GM23338 (cell line): ENCODE measurements around the gene RXFP2. TPM values are rescaled to one million over a fixed set of nuclear protein-coding genes. Genes with fewer than 3 reads are reported as not detected.

Source experiments
- ATAC-seq: fragments of 200-7000 bp; cut with Tn5 transposase; 3 replicates; pipeline ENCODE4 v1.9.1; 2020
- DNase-seq: peaks from one replicate; pipeline ENCODE4 v3.0.0-alpha.2; 2015; ENCODE audit warnings: low spot score
- H2AFZ ChIP-seq: fragments of 200-600 bp; sonication (generic); 2 replicates; pipeline ENCODE4 v1.8.0; 2016; ENCODE audit warnings: antibody characterized with exemption, mild to moderate bottlenecking, moderate library complexity
- H3F3A ChIP-seq: fragments of 200-600 bp; sonication (generic); replicated peaks from 2 replicates; pipeline ENCODE4 v1.8.0; 2017; ENCODE audit warnings: antibody characterized with exemption, mixed run types, low read depth
- H3K27ac ChIP-seq: fragments of 200-600 bp; sonication (generic); 2 replicates; pipeline ENCODE4 v1.6.1; 2016; ENCODE audit warnings: low read depth
- H3K27me3 ChIP-seq: fragments of 200-600 bp; sonication (generic); 2 replicates; pipeline ENCODE4 v1.8.0; 2016; ENCODE audit warnings: mild to moderate bottlenecking, mixed run types, moderate library complexity; ENCODE audit not compliant: insufficient read depth
- H3K36me3 ChIP-seq: fragments of 200-600 bp; sonication (generic); 2 replicates; pipeline ENCODE4 v1.8.0; 2016; ENCODE audit warnings: mild to moderate bottlenecking; ENCODE audit not compliant: insufficient read depth
- H3K4me1 ChIP-seq: fragments of 200-600 bp; sonication (generic); 2 replicates; pipeline ENCODE4 v1.8.0; 2016; ENCODE audit warnings: mild to moderate bottlenecking, moderate library complexity; ENCODE audit not compliant: insufficient read depth
- H3K4me2 ChIP-seq: fragments of 200-600 bp; sonication (generic); 2 replicates; pipeline ENCODE4 v1.7.1; 2017; ENCODE audit warnings: mixed run types
- H3K4me3 ChIP-seq: fragments of 200-600 bp; sonication (generic); 2 replicates; pipeline ENCODE4 v1.6.1; 2016; ENCODE audit warnings: mixed run types
- H3K79me2 ChIP-seq: fragments of 200-600 bp; sonication (generic); replicated peaks from 2 replicates; pipeline ENCODE4 v1.8.0; 2017; ENCODE audit warnings: mild to moderate bottlenecking; ENCODE audit not compliant: insufficient read depth
- H3K9me2 ChIP-seq: fragments of 200-600 bp; sonication (generic); 2 replicates; pipeline ENCODE4 v1.8.0; 2017; ENCODE audit not compliant: insufficient read depth
- H4K20me1 ChIP-seq: fragments of 200-600 bp; sonication (generic); replicated peaks from 2 replicates; pipeline ENCODE4 v1.8.0; 2017; ENCODE audit warnings: mild to moderate bottlenecking; ENCODE audit not compliant: insufficient read depth
- H3K27ac Mint-ChIP-seq: 2 replicates; pipeline ENCODE4 v1.8.0; 2020; ENCODE audit warnings: inconsistent platforms, mild to moderate bottlenecking, moderate library complexity, mixed read lengths
- H3K27me3 Mint-ChIP-seq: 3 replicates; pipeline ENCODE4 v1.8.0; 2022; ENCODE audit warnings: low read depth, mild to moderate bottlenecking, moderate library complexity, mixed read lengths, inconsistent platforms; ENCODE audit not compliant: insufficient read depth, poor library complexity
- H3K36me3 Mint-ChIP-seq: 3 replicates; pipeline ENCODE4 v1.8.0; 2021; ENCODE audit warnings: low read depth, mild to moderate bottlenecking, inconsistent platforms, moderate library complexity, mixed read lengths
- H3K4me1 Mint-ChIP-seq: 3 replicates; pipeline ENCODE4 v1.8.0; 2020; ENCODE audit warnings: mild to moderate bottlenecking, inconsistent platforms, mixed read lengths
- H3K4me3 Mint-ChIP-seq: 3 replicates; pipeline ENCODE4 v1.8.0; 2021; ENCODE audit warnings: moderate library complexity, mild to moderate bottlenecking, inconsistent platforms, mixed read lengths
- H3K9me3 Mint-ChIP-seq: 3 replicates; pipeline ENCODE4 v1.8.0; 2020; ENCODE audit warnings: moderate library complexity, mild to moderate bottlenecking, inconsistent platforms, mixed read lengths
- CREB1 ChIP-seq: fragments of 250-450 bp; sonication (Bioruptor Pico); IDR thresholded peaks from 2 replicates; pipeline ENCODE4 v1.5.0; 2020; ENCODE audit warnings: low read depth, mild to moderate bottlenecking, moderate library complexity
- EZH2 ChIP-seq: fragments of 200-600 bp; sonication (generic); IDR thresholded peaks from one replicate; pipeline ENCODE4 v1.8.0; 2017; ENCODE audit warnings: antibody characterized with exemption, mild to moderate bottlenecking, low read depth; ENCODE audit not compliant: unreplicated experiment
- JUNB ChIP-seq: IDR thresholded peaks from one replicate; pipeline ENCODE4 v1.6.1; 2016; ENCODE audit warnings: antibody characterized with exemption; ENCODE audit not compliant: unreplicated experiment
- NANOG ChIP-seq: IDR thresholded peaks from 2 replicates; pipeline ENCODE4 v1.6.1; 2016; ENCODE audit warnings: antibody characterized with exemption, borderline replicate concordance
- STAT1 ChIP-seq: IDR thresholded peaks from one replicate; pipeline ENCODE4 v1.6.1; 2016; ENCODE audit warnings: antibody characterized with exemption; ENCODE audit not compliant: unreplicated experiment
- ZNF114 ChIP-seq: fragments of 250-450 bp; sonication (Bioruptor Pico); IDR thresholded peaks from 2 replicates; pipeline ENCODE4 v1.5.0; 2020; ENCODE audit warnings: mild to moderate bottlenecking, moderate library complexity
- ZNF331 ChIP-seq: fragments of 250-450 bp; sonication (Bioruptor Pico); IDR thresholded peaks from 2 replicates; pipeline ENCODE4 v1.5.0; 2020; ENCODE audit warnings: low read depth, mild to moderate bottlenecking, moderate library complexity
- polyA plus RNA-seq: library from polyadenylated mRNA; unstranded; fragments of >200 nt; fragmentation: Nextera tagmentation; extraction: Ambion mirVana; gene quantifications from 2 replicates; pipeline ENCODE4 v1.2.1, GENCODE V29; 2016
- total RNA-seq: library from RNA; depleted of rRNA; stranded (reverse); fragments of >200 nt; shearing (Covaris generic); gene quantifications from 2 replicates; pipeline ENCODE4 v1.2.3, GENCODE V29; 2014
- TF ChIP-seq, protein P1 (sequence below), 2 experiments: fragments of 200-600 bp in 1 of 2; sonication (generic) in 1 of 2; conservative IDR thresholded peaks; 2 replicates each; pipeline versions ENCODE4 v1.5.1 to v1.6.1; 2016 to 2017; ENCODE audit warnings: antibody characterized with exemption in 2 of 2, low read depth in 2 of 2, mild to moderate bottlenecking in 2 of 2, moderate library complexity in 1 of 2
- TF ChIP-seq, protein P2 (sequence below): IDR thresholded peaks from 2 replicates; pipeline ENCODE4 v1.6.1; 2016; ENCODE audit warnings: antibody characterized with exemption
- TF ChIP-seq, protein P3 (sequence below): fragments of 250-450 bp; sonication (Bioruptor Pico); IDR thresholded peaks from 2 replicates; pipeline ENCODE4 v1.5.0; 2020; ENCODE audit warnings: mild to moderate bottlenecking, moderate library complexity

Gene RXFP2
- total and polyA plus RNA-seq, 2 experiments from 2014 or later = not detected

DNA sequence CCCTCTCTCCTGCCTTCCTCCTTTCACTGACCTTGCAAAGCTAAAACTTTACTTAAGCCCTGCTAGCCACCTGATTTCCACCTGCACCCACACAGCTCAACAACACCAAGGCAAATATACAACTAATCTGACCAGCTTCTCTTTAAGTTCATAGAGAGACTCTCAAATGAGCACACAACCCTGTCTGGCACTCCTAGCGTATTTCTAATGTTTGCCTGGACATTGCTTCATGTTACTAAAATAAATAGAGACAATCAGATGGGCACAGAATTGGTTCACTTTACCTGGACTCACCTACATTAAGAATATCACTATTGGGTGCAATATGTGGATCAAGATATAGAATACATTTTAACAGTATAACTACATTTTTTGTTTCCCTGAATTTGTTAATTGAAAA is 33.2 kb upstream of the RXFP2 start (continued):
- TF ChIP-seq, protein P1, sequence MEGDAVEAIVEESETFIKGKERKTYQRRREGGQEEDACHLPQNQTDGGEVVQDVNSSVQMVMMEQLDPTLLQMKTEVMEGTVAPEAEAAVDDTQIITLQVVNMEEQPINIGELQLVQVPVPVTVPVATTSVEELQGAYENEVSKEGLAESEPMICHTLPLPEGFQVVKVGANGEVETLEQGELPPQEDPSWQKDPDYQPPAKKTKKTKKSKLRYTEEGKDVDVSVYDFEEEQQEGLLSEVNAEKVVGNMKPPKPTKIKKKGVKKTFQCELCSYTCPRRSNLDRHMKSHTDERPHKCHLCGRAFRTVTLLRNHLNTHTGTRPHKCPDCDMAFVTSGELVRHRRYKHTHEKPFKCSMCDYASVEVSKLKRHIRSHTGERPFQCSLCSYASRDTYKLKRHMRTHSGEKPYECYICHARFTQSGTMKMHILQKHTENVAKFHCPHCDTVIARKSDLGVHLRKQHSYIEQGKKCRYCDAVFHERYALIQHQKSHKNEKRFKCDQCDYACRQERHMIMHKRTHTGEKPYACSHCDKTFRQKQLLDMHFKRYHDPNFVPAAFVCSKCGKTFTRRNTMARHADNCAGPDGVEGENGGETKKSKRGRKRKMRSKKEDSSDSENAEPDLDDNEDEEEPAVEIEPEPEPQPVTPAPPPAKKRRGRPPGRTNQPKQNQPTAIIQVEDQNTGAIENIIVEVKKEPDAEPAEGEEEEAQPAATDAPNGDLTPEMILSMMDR (conservative IDR thresholded peaks at IDR 0.05; ENCODE audit: low read depth in 2 of 2) = no peak
- no peak for TF ChIP-seq ZNF331 (CRISPR knock-in tag)
- TF ChIP-seq EZH2 = no peak

- H3K79me2 ChIP-seq = no peaks in the 10 kb centered on the region
- no peaks in the 10 kb centered on the region for H3F3A ChIP-seq
- Mint-ChIP-seq H3K4me1 (no peaks in the 10 kb centered on the region), H3K27ac (no peak overlapping the region), H3K36me3 (no peaks in the 10 kb centered on the region), H3K9me3 (no peaks in the 10 kb centered on the region; the same call in 2 of the 3 replicates), H3K27me3 (peaks cover 3% of the 10 kb centered on the region), H3K4me3 (no peak overlapping the region)
- TF ChIP-seq JUNB = no peak
- TF ChIP-seq NANOG = no peak
- TF ChIP-seq CREB1 (CRISPR knock-in tag) = no peak
- TF ChIP-seq STAT1 = no peak
- TF ChIP-seq, protein P1 (conservative IDR thresholded peaks at IDR 0.05; ENCODE audit: low read depth in 2 of 2) = no peak
- TF ChIP-seq, protein P2, sequence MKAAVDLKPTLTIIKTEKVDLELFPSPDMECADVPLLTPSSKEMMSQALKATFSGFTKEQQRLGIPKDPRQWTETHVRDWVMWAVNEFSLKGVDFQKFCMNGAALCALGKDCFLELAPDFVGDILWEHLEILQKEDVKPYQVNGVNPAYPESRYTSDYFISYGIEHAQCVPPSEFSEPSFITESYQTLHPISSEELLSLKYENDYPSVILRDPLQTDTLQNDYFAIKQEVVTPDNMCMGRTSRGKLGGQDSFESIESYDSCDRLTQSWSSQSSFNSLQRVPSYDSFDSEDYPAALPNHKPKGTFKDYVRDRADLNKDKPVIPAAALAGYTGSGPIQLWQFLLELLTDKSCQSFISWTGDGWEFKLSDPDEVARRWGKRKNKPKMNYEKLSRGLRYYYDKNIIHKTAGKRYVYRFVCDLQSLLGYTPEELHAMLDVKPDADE = no peak
- TF ChIP-seq, protein P3, sequence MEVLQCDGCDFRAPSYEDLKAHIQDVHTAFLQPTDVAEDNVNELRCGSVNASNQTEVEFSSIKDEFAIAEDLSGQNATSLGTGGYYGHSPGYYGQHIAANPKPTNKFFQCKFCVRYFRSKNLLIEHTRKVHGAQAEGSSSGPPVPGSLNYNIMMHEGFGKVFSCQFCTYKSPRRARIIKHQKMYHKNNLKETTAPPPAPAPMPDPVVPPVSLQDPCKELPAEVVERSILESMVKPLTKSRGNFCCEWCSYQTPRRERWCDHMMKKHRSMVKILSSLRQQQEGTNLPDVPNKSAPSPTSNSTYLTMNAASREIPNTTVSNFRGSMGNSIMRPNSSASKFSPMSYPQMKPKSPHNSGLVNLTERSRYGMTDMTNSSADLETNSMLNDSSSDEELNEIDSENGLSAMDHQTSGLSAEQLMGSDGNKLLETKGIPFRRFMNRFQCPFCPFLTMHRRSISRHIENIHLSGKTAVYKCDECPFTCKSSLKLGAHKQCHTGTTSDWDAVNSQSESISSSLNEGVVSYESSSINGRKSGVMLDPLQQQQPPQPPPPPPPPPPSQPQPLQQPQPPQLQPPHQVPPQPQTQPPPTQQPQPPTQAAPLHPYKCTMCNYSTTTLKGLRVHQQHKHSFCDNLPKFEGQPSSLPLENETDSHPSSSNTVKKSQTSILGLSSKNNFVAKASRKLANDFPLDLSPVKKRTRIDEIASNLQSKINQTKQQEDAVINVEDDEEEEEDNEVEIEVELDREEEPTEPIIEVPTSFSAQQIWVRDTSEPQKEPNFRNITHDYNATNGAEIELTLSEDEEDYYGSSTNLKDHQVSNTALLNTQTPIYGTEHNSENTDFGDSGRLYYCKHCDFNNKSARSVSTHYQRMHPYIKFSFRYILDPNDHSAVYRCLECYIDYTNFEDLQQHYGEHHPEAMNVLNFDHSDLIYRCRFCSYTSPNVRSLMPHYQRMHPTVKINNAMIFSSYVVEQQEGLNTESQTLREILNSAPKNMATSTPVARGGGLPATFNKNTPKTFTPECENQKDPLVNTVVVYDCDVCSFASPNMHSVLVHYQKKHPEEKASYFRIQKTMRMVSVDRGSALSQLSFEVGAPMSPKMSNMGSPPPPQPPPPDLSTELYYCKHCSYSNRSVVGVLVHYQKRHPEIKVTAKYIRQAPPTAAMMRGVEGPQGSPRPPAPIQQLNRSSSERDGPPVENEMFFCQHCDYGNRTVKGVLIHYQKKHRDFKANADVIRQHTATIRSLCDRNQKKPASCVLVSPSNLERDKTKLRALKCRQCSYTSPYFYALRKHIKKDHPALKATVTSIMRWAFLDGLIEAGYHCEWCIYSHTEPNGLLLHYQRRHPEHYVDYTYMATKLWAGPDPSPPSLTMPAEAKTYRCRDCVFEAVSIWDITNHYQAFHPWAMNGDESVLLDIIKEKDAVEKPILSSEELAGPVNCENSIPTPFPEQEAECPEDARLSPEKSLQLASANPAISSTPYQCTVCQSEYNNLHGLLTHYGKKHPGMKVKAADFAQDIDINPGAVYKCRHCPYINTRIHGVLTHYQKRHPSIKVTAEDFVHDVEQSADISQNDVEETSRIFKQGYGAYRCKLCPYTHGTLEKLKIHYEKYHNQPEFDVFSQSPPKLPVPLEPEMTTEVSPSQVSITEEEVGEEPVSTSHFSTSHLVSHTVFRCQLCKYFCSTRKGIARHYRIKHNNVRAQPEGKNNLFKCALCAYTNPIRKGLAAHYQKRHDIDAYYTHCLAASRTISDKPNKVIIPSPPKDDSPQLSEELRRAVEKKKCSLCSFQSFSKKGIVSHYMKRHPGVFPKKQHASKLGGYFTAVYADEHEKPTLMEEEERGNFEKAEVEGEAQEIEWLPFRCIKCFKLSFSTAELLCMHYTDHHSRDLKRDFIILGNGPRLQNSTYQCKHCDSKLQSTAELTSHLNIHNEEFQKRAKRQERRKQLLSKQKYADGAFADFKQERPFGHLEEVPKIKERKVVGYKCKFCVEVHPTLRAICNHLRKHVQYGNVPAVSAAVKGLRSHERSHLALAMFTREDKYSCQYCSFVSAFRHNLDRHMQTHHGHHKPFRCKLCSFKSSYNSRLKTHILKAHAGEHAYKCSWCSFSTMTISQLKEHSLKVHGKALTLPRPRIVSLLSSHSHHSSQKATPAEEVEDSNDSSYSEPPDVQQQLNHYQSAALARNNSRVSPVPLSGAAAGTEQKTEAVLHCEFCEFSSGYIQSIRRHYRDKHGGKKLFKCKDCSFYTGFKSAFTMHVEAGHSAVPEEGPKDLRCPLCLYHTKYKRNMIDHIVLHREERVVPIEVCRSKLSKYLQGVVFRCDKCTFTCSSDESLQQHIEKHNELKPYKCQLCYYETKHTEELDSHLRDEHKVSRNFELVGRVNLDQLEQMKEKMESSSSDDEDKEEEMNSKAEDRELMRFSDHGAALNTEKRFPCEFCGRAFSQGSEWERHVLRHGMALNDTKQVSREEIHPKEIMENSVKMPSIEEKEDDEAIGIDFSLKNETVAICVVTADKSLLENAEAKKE (CRISPR knock-in tag) = no peak
- no peak for TF ChIP-seq ZNF114
- H3K9me2 ChIP-seq = peaks cover 8% of the 10 kb centered on the region; the same call in 1 of the 2 replicates
- no peak for ATAC-seq
- no peak overlapping the region for H3K27ac ChIP-seq
- H3K4me2 ChIP-seq = no peak overlapping the region
- no peak overlapping the region for H2AFZ ChIP-seq
- H3K4me1 ChIP-seq = no peaks in the 10 kb centered on the region
- no peaks in the 10 kb centered on the region for H4K20me1 ChIP-seq
- no peaks in the 10 kb centered on the region for H3K36me3 ChIP-seq
- DNase-seq = no peak
- H3K4me3 ChIP-seq = no peak overlapping the region
- H3K27me3 ChIP-seq = no peaks in the 10 kb centered on the region
Measured at GRCh38 chr13:31717583-31717982, 21.7 kb upstream of the RXFP2 start.
